GM21423 (cell line): Measurements from ENCODE around the gene DCAF5.
"Not testable (repeated sequence)": the region's sequence is repeated elsewhere in the genome, so short reads cannot be mapped to it uniquely, and the experiment has no call there.

Experiments used
- ATAC-seq: cut with Tn5 transposase; IDR thresholded peaks from one replicate; pipeline ENCODE4 v1.9.1; 2021; ENCODE audit warnings: mild to moderate bottlenecking, moderate library complexity; ENCODE audit not compliant: unreplicated experiment

The DCAF5 gene

GRCh38 chr14:69073429-69073828 is 79.5 kb downstream of the DCAF5 start:
- ATAC-seq: no peak

- no peak for ATAC-seq
These were observed 80.3 kb downstream of the DCAF5 start for GRCh38 chr14:69072584-69072983.

- no peak for ATAC-seq
These were observed 84.0 kb downstream of the DCAF5 start for GRCh38 chr14:69068744-69069421.

- peak; percentile 48 for ATAC-seq
These were observed 86.3 kb downstream of the DCAF5 start for GRCh38 chr14:69066396-69067171.

GRCh38 chr14:69065934-69066333 is 87.0 kb downstream of the DCAF5 start:
- ATAC-seq: not testable (repeated sequence)

GRCh38 chr14:69064596-69064995 is 88.3 kb downstream of the DCAF5 start:
- ATAC-seq: no peak

GRCh38 chr14:69059658-69060623 is 93.0 kb downstream of the DCAF5 start:
- ATAC-seq: no peak

- ATAC-seq: no peak
These were observed 96.7 kb downstream of the DCAF5 start for GRCh38 chr14:69055999-69056788.

GRCh38 chr14:69055125-69055524 is 97.8 kb downstream of the DCAF5 start:
- no peak for ATAC-seq

- ATAC-seq: no peak
These were observed 98.9 kb downstream of the DCAF5 start for GRCh38 chr14:69054030-69054429.

- no peak for ATAC-seq
These were observed 100.7 kb downstream of the DCAF5 start for GRCh38 chr14:69052181-69052601.

GRCh38 chr14:69050240-69051184 is 102.4 kb downstream of the DCAF5 start:
- no peak for ATAC-seq

GRCh38 chr14:69049675-69050074 is 103.2 kb downstream of the DCAF5 start:
- no peak for ATAC-seq

GRCh38 chr14:69048456-69048855 is 104.5 kb downstream of the DCAF5 start:
- no peak for ATAC-seq

- no peak for ATAC-seq
These were observed 105.7 kb downstream of the DCAF5 start for GRCh38 chr14:69047255-69047654.

GRCh38 chr14:69046476-69046860 is 106.5 kb downstream of the DCAF5 start:
- no peak for ATAC-seq

- ATAC-seq: no peak
These were observed 107.0 kb downstream of the DCAF5 start for GRCh38 chr14:69045857-69046475.

- ATAC-seq: no peak
These were observed 107.9 kb downstream of the DCAF5 start for GRCh38 chr14:69044965-69045555.

- ATAC-seq: no peak
These were observed 108.6 kb downstream of the DCAF5 start for GRCh38 chr14:69044296-69044695.
